Prostate gland (tissue), 2 donors: ENCODE results near the gene APBB1IP. TPM values are rescaled to one million over a fixed set of nuclear protein-coding genes. Genes with fewer than 3 reads are reported as not detected.
"Not testable (repeated sequence)": the region's sequence is repeated elsewhere in the genome, so short reads cannot be mapped to it uniquely, and the experiment has no call there.

Experiments used
- DNase-seq: peaks from one replicate; pipeline ENCODE4 v3.0.0-alpha.2; 2019; ENCODE audit warnings: low spot score
- H3K27ac ChIP-seq, 2 donors: fragments of 200-600 bp; sonication (generic); 2 replicates each; pipeline ENCODE4 v1.5.1; 2017 to 2019
- H3K27me3 ChIP-seq: fragments of 200-600 bp; sonication (generic); replicated peaks from 2 replicates; pipeline ENCODE4 v1.5.1; 2019; ENCODE audit not compliant: insufficient read depth
- H3K36me3 ChIP-seq, 2 donors: fragments of 200-600 bp; sonication (generic); 1 replicate in 1 of 2; 2 replicates in 1 of 2; pipeline versions ENCODE4 v1.5.1 to v1.8.1; 2017 to 2019
- H3K4me1 ChIP-seq: fragments of 200-600 bp; sonication (generic); replicated peaks from 2 replicates; pipeline ENCODE4 v1.5.1; 2019
- H3K4me3 ChIP-seq, 2 donors: fragments of 200-600 bp; sonication (generic); 2 replicates each; pipeline ENCODE4 v1.5.1; 2017 to 2019
- H3K9me3 ChIP-seq: fragments of 200-600 bp; sonication (generic); 2 replicates; pipeline ENCODE4 v1.5.1; 2017
- POLR2A ChIP-seq: fragments of 450-650 bp; IDR thresholded peaks from one replicate; pipeline ENCODE4 v1.6.1; 2016; ENCODE audit warnings: antibody characterized with exemption, mild to moderate bottlenecking
- POLR2AphosphoS5 ChIP-seq: sonication (generic); formaldehyde crosslinking; IDR thresholded peaks from one replicate; pipeline ENCODE4 v1.6.1; 2017; ENCODE audit warnings: antibody characterized with exemption
- WGBS: methylation state at CpG from one replicate; pipeline ENCODE4 v1.1.5; 2018; 5-methylcytosine and 5-hydroxymethylcytosine counted together
- intact Hi-C: fragments of 100-400 bp; cut with DNase I; formaldehyde crosslinking; loops from one replicate; pipeline ENCODE4 v1.14.2; 2022
- total RNA-seq, 2 donors: library from RNA; depleted of rRNA; stranded (reverse); fragments of >200 nt; gene quantifications; one replicate each; pipeline ENCODE4 v1.1.0, GENCODE V29; 2016
- TF ChIP-seq, protein P1 (sequence below), 4 experiments: fragments of 200-600 bp in 2 of 4; fragments of 450-650 bp in 2 of 4; sonication (generic) in 2 of 4; IDR thresholded peaks; 1 replicate in 3 of 4; 2 replicates in 1 of 4; pipeline ENCODE4 v1.5.1; 2016 to 2019; ENCODE audit warnings: antibody characterized with exemption in 4 of 4, mild to moderate bottlenecking in 2 of 4, moderate library complexity in 2 of 4

The APBB1IP gene
- total RNA-seq, 2 donors from 2014 or later: 1.3 to 3.1 TPM

DNA sequence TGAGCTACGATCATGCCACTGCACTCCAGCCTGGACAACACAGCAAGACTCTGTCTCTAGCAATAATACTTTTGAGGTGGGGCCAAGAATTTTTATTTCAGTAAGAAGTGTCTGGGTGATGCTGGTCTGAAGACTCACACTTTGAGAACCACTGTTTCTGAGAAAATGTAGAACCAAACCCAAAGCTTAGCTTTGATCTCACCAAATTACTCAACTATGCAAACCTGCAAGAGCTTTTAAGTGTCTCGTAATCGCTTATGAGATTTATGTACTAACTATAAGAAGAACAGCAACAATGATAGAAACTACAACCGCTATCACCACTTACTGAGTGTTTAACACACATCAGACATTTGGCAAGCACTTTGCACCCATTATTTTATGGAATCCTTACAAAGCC, 29.5 kb downstream of the APBB1IP start:
- Histone ChIP-seq H3K36me3 (no peaks in the 10 kb centered on the region), H3K4me3 (no peak overlapping the region), H3K9me3 (no peaks in the 10 kb centered on the region), H3K4me1 (no peaks in the 10 kb centered on the region), H3K27ac (no peak overlapping the region), H3K27me3 (no peaks in the 10 kb centered on the region)
- no peak for DNase-seq
- TF ChIP-seq, protein P1, sequence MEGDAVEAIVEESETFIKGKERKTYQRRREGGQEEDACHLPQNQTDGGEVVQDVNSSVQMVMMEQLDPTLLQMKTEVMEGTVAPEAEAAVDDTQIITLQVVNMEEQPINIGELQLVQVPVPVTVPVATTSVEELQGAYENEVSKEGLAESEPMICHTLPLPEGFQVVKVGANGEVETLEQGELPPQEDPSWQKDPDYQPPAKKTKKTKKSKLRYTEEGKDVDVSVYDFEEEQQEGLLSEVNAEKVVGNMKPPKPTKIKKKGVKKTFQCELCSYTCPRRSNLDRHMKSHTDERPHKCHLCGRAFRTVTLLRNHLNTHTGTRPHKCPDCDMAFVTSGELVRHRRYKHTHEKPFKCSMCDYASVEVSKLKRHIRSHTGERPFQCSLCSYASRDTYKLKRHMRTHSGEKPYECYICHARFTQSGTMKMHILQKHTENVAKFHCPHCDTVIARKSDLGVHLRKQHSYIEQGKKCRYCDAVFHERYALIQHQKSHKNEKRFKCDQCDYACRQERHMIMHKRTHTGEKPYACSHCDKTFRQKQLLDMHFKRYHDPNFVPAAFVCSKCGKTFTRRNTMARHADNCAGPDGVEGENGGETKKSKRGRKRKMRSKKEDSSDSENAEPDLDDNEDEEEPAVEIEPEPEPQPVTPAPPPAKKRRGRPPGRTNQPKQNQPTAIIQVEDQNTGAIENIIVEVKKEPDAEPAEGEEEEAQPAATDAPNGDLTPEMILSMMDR (IDR thresholded peaks at IDR 0.05): no peak
- TF ChIP-seq POLR2A (no peak), POLR2AphosphoS5 (no peak)
- 87% methylated on average over 4 of the region's 4 CpGs for WGBS
- intact Hi-C loops: no loop called here

DNA sequence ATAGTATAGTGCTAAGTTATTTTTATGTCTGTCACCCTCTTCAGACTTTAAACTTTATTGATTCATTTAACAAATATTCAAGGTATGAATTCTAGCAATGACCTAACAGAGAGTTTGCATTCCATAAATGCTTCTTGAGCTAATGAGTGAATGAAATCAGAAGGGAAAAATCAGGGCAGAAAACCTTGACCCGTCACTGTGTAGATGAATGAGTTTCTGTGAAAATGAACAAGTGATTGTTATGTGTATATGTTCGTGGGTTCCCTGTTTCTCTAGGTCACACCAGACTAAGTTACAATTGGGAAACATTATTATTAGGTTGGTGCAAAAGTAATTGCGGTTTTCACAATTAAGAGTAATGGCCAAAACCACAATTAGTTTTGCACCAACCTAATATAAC, 30.1 kb downstream of the APBB1IP start:
- no peaks in the 10 kb centered on the region for H3K36me3 ChIP-seq
- H3K27ac ChIP-seq: no peak overlapping the region
- TF ChIP-seq, protein P1 (IDR thresholded peaks at IDR 0.05): no peak
- TF ChIP-seq POLR2A (no peak), POLR2AphosphoS5 (no peak)
- no peak overlapping the region for H3K4me3 ChIP-seq
- intact Hi-C loops: no loop called here
- WGBS: 73% methylated on average over 3 of the region's 3 CpGs
- H3K9me3 ChIP-seq: no peaks in the 10 kb centered on the region
- DNase-seq: no peak
- H3K4me1 ChIP-seq: no peaks in the 10 kb centered on the region
- H3K27me3 ChIP-seq: no peaks in the 10 kb centered on the region

DNA sequence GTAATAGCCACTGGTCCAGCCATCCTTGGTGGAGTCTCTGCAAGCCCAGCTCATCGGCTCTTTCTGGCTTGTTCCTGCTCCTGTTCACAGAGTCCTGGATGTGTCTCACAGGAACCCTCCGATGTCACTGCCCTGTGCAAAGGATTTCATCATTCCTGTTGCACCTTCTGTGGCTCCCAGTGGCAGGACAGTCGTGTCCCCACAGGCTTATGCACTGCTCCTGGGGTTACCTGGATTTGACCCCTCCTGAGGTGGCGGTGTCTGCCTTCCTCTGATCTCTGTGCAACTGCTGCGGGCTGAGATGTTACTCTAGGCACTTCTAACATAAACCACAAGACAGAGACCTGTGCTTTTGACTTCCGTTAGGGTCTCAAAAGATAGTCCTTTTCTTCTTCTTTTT, 30.6 kb downstream of the APBB1IP start:
- H3K36me3 ChIP-seq: no peaks in the 10 kb centered on the region
- TF ChIP-seq, protein P1 (IDR thresholded peaks at IDR 0.05): no peak
- TF ChIP-seq POLR2AphosphoS5: no peak
- TF ChIP-seq POLR2A: no peak
- no peaks in the 10 kb centered on the region for H3K27me3 ChIP-seq
- intact Hi-C loops: no loop called here
- no peaks in the 10 kb centered on the region for H3K4me1 ChIP-seq
- no peaks in the 10 kb centered on the region for H3K9me3 ChIP-seq
- H3K4me3 ChIP-seq: no peak overlapping the region
- no peak overlapping the region for H3K27ac ChIP-seq
- DNase-seq: no peak
- WGBS: 78% methylated on average over 6 of the region's 6 CpGs

DNA sequence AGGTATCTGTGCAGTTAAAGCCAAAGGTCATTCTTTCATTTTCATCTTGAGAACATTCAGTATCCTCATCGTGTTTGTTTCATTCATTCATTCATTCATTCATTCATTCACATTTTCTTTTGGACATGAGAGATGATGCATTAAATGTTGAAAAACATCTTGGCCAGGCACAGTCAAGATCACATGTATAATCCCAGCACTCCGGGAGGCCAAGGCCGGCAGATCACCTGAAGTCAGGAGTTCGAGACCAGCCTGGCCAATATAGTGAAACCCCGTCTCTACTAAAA, 34.3 kb downstream of the APBB1IP start:
- no peak for DNase-seq
- H3K36me3 ChIP-seq: no peaks in the 10 kb centered on the region
- no peak for TF ChIP-seq POLR2A
- TF ChIP-seq, protein P1 (IDR thresholded peaks at IDR 0.05): no peak
- no peak for TF ChIP-seq POLR2AphosphoS5
- H3K27me3 ChIP-seq: no peaks in the 10 kb centered on the region
- 87% methylated on average over 5 of the region's 5 CpGs for WGBS
- no peak overlapping the region for H3K27ac ChIP-seq
- intact Hi-C loops: no loop called here
- H3K4me1 ChIP-seq: no peaks in the 10 kb centered on the region
- no peaks in the 10 kb centered on the region for H3K9me3 ChIP-seq
- H3K4me3 ChIP-seq: no peak overlapping the region

DNA sequence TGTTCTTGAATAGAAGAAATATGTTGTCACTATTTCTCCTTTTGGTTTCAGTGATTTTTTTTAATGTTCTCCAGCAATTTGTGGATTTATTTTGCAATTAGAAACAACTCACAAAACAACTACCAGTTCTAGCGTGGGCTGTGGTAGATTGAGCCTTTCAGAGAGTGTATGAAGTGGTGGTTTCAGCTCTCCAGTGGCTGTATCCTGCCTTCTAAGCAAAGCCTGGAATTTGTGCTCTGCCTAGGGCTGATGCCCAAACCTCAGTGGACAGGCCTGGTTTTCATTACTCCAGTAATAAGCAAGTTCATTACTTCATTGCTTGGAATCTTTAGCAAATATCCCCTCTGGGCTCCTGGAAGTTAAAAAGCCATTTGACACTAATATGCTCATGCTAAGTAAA, 35.9 kb downstream of the APBB1IP start:
- whole genome bisulfite sequencing: 91% methylated on average over 1 of the region's 1 CpG
- intact Hi-C loops: no loop called here
- no peaks in the 10 kb centered on the region for H3K27me3 ChIP-seq
- H3K27ac ChIP-seq: no peak overlapping the region
- TF ChIP-seq, protein P1 (IDR thresholded peaks at IDR 0.05): no peak
- TF ChIP-seq POLR2A: no peak
- TF ChIP-seq POLR2AphosphoS5: no peak
- no peak for DNase-seq
- no peak overlapping the region for H3K4me3 ChIP-seq
- no peaks in the 10 kb centered on the region for H3K36me3 ChIP-seq
- H3K4me1 ChIP-seq: no peaks in the 10 kb centered on the region
- no peaks in the 10 kb centered on the region for H3K9me3 ChIP-seq

DNA sequence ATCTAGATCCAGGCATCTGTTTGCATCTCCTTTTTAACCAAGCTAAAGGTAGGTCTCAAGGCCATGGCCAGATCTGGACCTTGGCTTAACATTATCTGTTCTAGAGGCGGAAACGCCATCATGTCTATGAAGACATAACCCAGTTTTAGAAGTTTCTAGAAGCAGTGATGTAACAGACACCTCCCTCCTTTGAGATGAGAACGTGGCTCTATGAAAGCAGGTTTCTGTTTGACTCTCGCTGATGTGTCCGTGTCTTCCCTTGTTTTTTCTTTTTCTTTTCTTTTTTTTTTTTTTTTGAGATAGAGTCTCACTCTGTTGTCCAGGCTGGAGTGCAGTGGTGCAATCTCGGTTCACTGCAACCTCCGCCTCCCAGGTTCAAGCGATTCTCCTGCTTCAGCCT, 36.7 kb downstream of the APBB1IP start:
- WGBS: 85% methylated on average over 8 of the region's 8 CpGs
- H3K9me3 ChIP-seq, H3K4me1 ChIP-seq, H3K4me3 ChIP-seq, H3K27ac ChIP-seq, H3K27me3 ChIP-seq, DNase-seq, intact Hi-C loops, H3K36me3 ChIP-seq: not testable (repeated sequence)
